H1 (cell line): ENCODE results near the gene PRR36. TPM values are rescaled to one million over a fixed set of nuclear protein-coding genes. Genes with fewer than 3 reads are reported as not detected.

Source experiments
- CTCF ChIA-PET: fragments of 300-600 bp; sonication (Branson Sonifier 250); formaldehyde crosslinking; loops from one replicate; lab custom pipeline; 2021; ENCODE audit not compliant: partially characterized antibody; lab: Charles Lee
- POLR2A ChIA-PET: fragments of 300-600 bp; sonication (Branson Sonifier 250); formaldehyde crosslinking; loops from one replicate; lab custom pipeline; 2021; ENCODE audit warnings: inconsistent platforms; ENCODE audit not compliant: partially characterized antibody; lab: Charles Lee
- DNase-seq, 2 experiments: peaks; one replicate each; pipeline versions ENCODE4 v3.0.0 to v3.0.0-alpha.2; 2010 to 2022; ENCODE audit warnings: low spot score in 2 of 2, low read depth in 1 of 2, mixed read lengths in 1 of 2
- FAIRE-seq: peaks from 2 replicates; lab custom pipeline; 2011; peaks lifted over from hg19 to GRCh38; lab: Jason Lieb, UNC
- H2AFZ ChIP-seq: 2 replicates; pipeline ENCODE4 v1.8.1; 2012; ENCODE audit warnings: low read length, inconsistent platforms
- H2AK5ac ChIP-seq: 2 replicates; pipeline ENCODE4 v1.6.1; 2013; ENCODE audit warnings: low read depth, low read length
- H2BK120ac ChIP-seq: replicated peaks from 2 replicates; pipeline ENCODE3; 2013; ENCODE audit warnings: low read depth, low read length, inconsistent platforms
- H2BK12ac ChIP-seq: 2 replicates; pipeline ENCODE4 v1.6.1; 2013; ENCODE audit warnings: low read depth, low read length
- H2BK15ac ChIP-seq: 2 replicates; pipeline ENCODE4 v1.6.1; 2013; ENCODE audit warnings: low read length
- H2BK20ac ChIP-seq: 2 replicates; pipeline ENCODE4 v1.6.1; 2013; ENCODE audit warnings: low read length
- H2BK5ac ChIP-seq: 2 replicates; pipeline ENCODE4 v1.6.1; 2013; ENCODE audit warnings: low read depth, low read length
- H3K14ac ChIP-seq: 2 replicates; pipeline ENCODE4 v1.6.1; 2013; ENCODE audit warnings: inconsistent platforms; ENCODE audit not compliant: insufficient read length
- H3K18ac ChIP-seq: 2 replicates; pipeline ENCODE4 v1.6.1; 2013; ENCODE audit warnings: low read length; ENCODE audit errors: extremely low read depth
- H3K23ac ChIP-seq: 2 replicates; pipeline ENCODE4 v1.6.1; 2013; ENCODE audit warnings: inconsistent platforms; ENCODE audit not compliant: insufficient read length
- H3K23me2 ChIP-seq: 2 replicates; pipeline ENCODE4 v1.6.1; 2013; ENCODE audit warnings: low read depth, low read length
- H3K27ac ChIP-seq: 2 replicates; pipeline ENCODE4 v1.6.1; 2011; ENCODE audit warnings: low read depth, low read length, inconsistent platforms
- H3K27me3 ChIP-seq, 4 experiments: replicated peaks in 1 of 4; 1 replicate in 1 of 4; 2 replicates in 3 of 4; pipeline versions ENCODE4 v1.6.1 to v1.8.1; 2011 to 2013; ENCODE audit warnings: low read length in 3 of 4, mild to moderate bottlenecking in 3 of 4, inconsistent platforms in 2 of 4, mixed read lengths in 2 of 4, moderate library complexity in 1 of 4; ENCODE audit not compliant: control insufficient read depth in 3 of 4, insufficient read depth in 3 of 4; ENCODE audit errors: extremely low read depth in 1 of 4
- H3K36me3 ChIP-seq, 4 experiments: 2 replicates each; pipeline versions ENCODE4 v1.6.1 to v1.8.1; 2011 to 2013; ENCODE audit warnings: mild to moderate bottlenecking in 4 of 4, low read length in 3 of 4, moderate library complexity in 2 of 4, control low read depth in 1 of 4, inconsistent platforms in 1 of 4; ENCODE audit not compliant: insufficient read depth in 4 of 4, control insufficient read depth in 2 of 4
- H3K4ac ChIP-seq: replicated peaks from 2 replicates; pipeline ENCODE3; 2013; ENCODE audit warnings: low read length, low read depth, mixed read lengths, inconsistent platforms; ENCODE audit not compliant: insufficient read length
- H3K4me1 ChIP-seq, 4 experiments: replicated peaks in 1 of 4; 1 replicate in 1 of 4; 2 replicates in 3 of 4; pipeline versions ENCODE4 v1.6.1 to v1.8.1; 2011 to 2013; ENCODE audit warnings: low read length in 3 of 4, inconsistent platforms in 2 of 4, mixed read lengths in 1 of 4; ENCODE audit not compliant: insufficient read depth in 4 of 4, control insufficient read depth in 3 of 4
- H3K4me2 ChIP-seq, 2 experiments: 2 replicates each; pipeline versions ENCODE4 v1.6.1 to v1.8.1; 2011 to 2013; ENCODE audit warnings: low read depth in 2 of 2, low read length in 2 of 2, control low read depth in 1 of 2, inconsistent platforms in 1 of 2, mild to moderate bottlenecking in 1 of 2; ENCODE audit not compliant: insufficient read depth in 1 of 2
- H3K4me3 ChIP-seq, 4 experiments: fragments of 200-600, 300-600 bp in 1 of 4; sonication (generic), shearing (Covaris generic), sonication (Bioruptor Twin) in 1 of 4; 2 replicates each; pipeline versions ENCODE4 v1.5.1 to v1.8.1; 2011 to 2016; ENCODE audit warnings: low read length in 4 of 4, low read depth in 3 of 4, control low read depth in 2 of 4, inconsistent platforms in 2 of 4, mild to moderate bottlenecking in 2 of 4, mixed read lengths in 1 of 4, moderate library complexity in 1 of 4; ENCODE audit not compliant: insufficient read depth in 2 of 4; ENCODE audit errors: extremely low read depth in 1 of 4
- H3K56ac ChIP-seq: replicated peaks from 2 replicates; pipeline ENCODE3; 2013; ENCODE audit warnings: low read depth, mild to moderate bottlenecking, mixed read lengths, low read length, inconsistent platforms; ENCODE audit not compliant: insufficient read length
- H3K79me1 ChIP-seq: 2 replicates; pipeline ENCODE4 v1.6.1; 2013; ENCODE audit warnings: low read depth, low read length, control low read depth
- H3K79me2 ChIP-seq, 2 experiments: 2 replicates each; pipeline versions ENCODE4 v1.6.1 to v1.8.1; 2012 to 2013; ENCODE audit warnings: low read length in 2 of 2, mild to moderate bottlenecking in 2 of 2, inconsistent platforms in 1 of 2; ENCODE audit not compliant: insufficient read depth in 2 of 2, control insufficient read depth in 1 of 2
- H3K9ac ChIP-seq, 4 experiments: replicated peaks in 1 of 4; 1 replicate in 1 of 4; 2 replicates in 3 of 4; pipeline versions ENCODE4 v1.6.1 to v1.8.1; 2011 to 2013; ENCODE audit warnings: low read depth in 3 of 4, low read length in 3 of 4, control low read depth in 2 of 4, mild to moderate bottlenecking in 2 of 4, moderate library complexity in 2 of 4, inconsistent platforms in 1 of 4; ENCODE audit errors: extremely low read depth in 1 of 4
- H3K9me3 ChIP-seq, 2 experiments: 2 replicates each; pipeline versions ENCODE4 v1.6.1 to v1.8.1; 2012 to 2013; ENCODE audit warnings: mild to moderate bottlenecking in 2 of 2, moderate library complexity in 2 of 2, control low read depth in 1 of 2, inconsistent platforms in 1 of 2, low read depth in 1 of 2, low read length in 1 of 2, mixed read lengths in 1 of 2; ENCODE audit not compliant: insufficient read depth in 2 of 2
- H4K20me1 ChIP-seq, 2 experiments: replicated peaks in 1 of 2; 2 replicates each; pipeline versions ENCODE3 to v1.8.1; 2011 to 2013; ENCODE audit warnings: inconsistent platforms in 2 of 2, low read length in 2 of 2, mild to moderate bottlenecking in 1 of 2; ENCODE audit not compliant: insufficient read depth in 2 of 2, control insufficient read depth in 1 of 2
- H4K5ac ChIP-seq: 2 replicates; pipeline ENCODE4 v1.6.1; 2013; ENCODE audit warnings: low read length, low read depth, mixed read lengths, inconsistent platforms; ENCODE audit not compliant: insufficient read length
- H4K8ac ChIP-seq: 2 replicates; pipeline ENCODE4 v1.8.0; 2013; ENCODE audit warnings: mild to moderate bottlenecking, moderate library complexity, low read length, inconsistent platforms; ENCODE audit not compliant: insufficient read depth; ENCODE audit errors: extremely low read depth
- H4K91ac ChIP-seq: replicated peaks from 2 replicates; pipeline ENCODE3; 2013; ENCODE audit warnings: low read length, mixed read lengths, inconsistent platforms; ENCODE audit not compliant: insufficient read length
- CHD1 ChIP-seq: IDR thresholded peaks from 2 replicates; pipeline ENCODE4 v1.6.1; 2012; ENCODE audit warnings: low read depth, low read length, improper control_type of control experiment
- EP300 ChIP-seq, 2 experiments: IDR thresholded peaks; 1 replicate in 1 of 2; 2 replicates in 1 of 2; pipeline ENCODE4 v1.6.1; 2011 to 2012; ENCODE audit warnings: low read depth in 2 of 2, low read length in 2 of 2, mild to moderate bottlenecking in 2 of 2, borderline replicate concordance in 1 of 2, inconsistent platforms in 1 of 2, moderate library complexity in 1 of 2
- GTF2F1 ChIP-seq: IDR thresholded peaks from 2 replicates; pipeline ENCODE4 v1.6.1; 2012; ENCODE audit warnings: low read depth, low read length, improper control_type of control experiment, borderline replicate concordance
- HDAC2 ChIP-seq, 2 experiments: fragments of 300-600 bp in 1 of 2; sonication (generic) in 1 of 2; IDR thresholded peaks; 2 replicates each; pipeline ENCODE4 v1.6.1; 2011 to 2012; ENCODE audit warnings: low read depth in 2 of 2, low read length in 2 of 2, mild to moderate bottlenecking in 2 of 2, moderate library complexity in 2 of 2, borderline replicate concordance in 1 of 2, inconsistent platforms in 1 of 2
- MAFK ChIP-seq: IDR thresholded peaks from 2 replicates; pipeline ENCODE4 v1.6.1; 2012; ENCODE audit warnings: low read depth, mild to moderate bottlenecking, improper control_type of control experiment, low read length
- NANOG ChIP-seq: IDR thresholded peaks from 2 replicates; pipeline ENCODE4 v1.6.1; 2011; ENCODE audit warnings: low read length, low read depth, mild to moderate bottlenecking, inconsistent platforms; ENCODE audit not compliant: insufficient read depth, poor library complexity, severe bottlenecking
- PHF8 ChIP-seq: fragments of 200-600 bp; sonication (generic); conservative IDR thresholded peaks from 2 replicates; pipeline ENCODE4 v1.7.1; 2012; ENCODE audit warnings: low read depth, mild to moderate bottlenecking, inconsistent platforms, low read length, moderate library complexity
- RAD21 ChIP-seq, 2 experiments: IDR thresholded peaks in 1 of 2; conservative IDR thresholded peaks in 1 of 2; 2 replicates each; pipeline ENCODE4 v1.6.1; 2011; ENCODE audit warnings: low read depth in 2 of 2, low read length in 2 of 2, improper control_type of control experiment in 1 of 2, inconsistent platforms in 1 of 2, mild to moderate bottlenecking in 1 of 2, moderate library complexity in 1 of 2
- RFX5 ChIP-seq: IDR thresholded peaks from 2 replicates; pipeline ENCODE4 v1.6.1; 2011; ENCODE audit warnings: low read depth, low read length, improper control_type of control experiment, borderline replicate concordance
- SIX5 ChIP-seq: IDR thresholded peaks from 2 replicates; pipeline ENCODE4 v1.6.1; 2011; ENCODE audit warnings: mild to moderate bottlenecking, low read depth, low read length
- WGBS, 2 experiments: shearing (Covaris generic) in 1 of 2; methylation state at CpG; one replicate each; pipeline versions ENCODE4 v1.1.6 to v1.1.7; 2013 to 2015; ENCODE audit warnings: low lambda C conversion rate in 2 of 2, mixed read lengths in 2 of 2, inconsistent platforms in 1 of 2, low coverage in 1 of 2, missing lambda C conversion rate in 1 of 2; ENCODE audit not compliant: insufficient replicate concordance in 2 of 2, insufficient coverage in 1 of 2, insufficient read length in 1 of 2; ENCODE audit errors: extremely low coverage in 1 of 2, missing lambda C conversion rate in 1 of 2; 5-methylcytosine and 5-hydroxymethylcytosine counted together
- polyA plus RNA-seq, 7 experiments: library from polyadenylated mRNA; depleted of rRNA in 3 of 7; stranded (reverse) in 5 of 7; unstranded in 2 of 7; fragments of >200 nt in 5 of 7; fragments of 200-250 nt in 2 of 7; gene quantifications; 1 replicate in 5 of 7; 2 replicates in 1 of 7; 4 replicates in 1 of 7; pipeline versions ENCODE4 v1.2.1 to v1.2.3, GENCODE V29; 2011 to 2013; ENCODE audit warnings: missing spikeins in 2 of 7, mixed read lengths in 2 of 7
- total RNA-seq: library from RNA; stranded (reverse); fragmentation: NEBNext Ultra II Directional; extraction: Animal tissue kit (Norgen Biotek cat#: 25700); gene quantifications from 2 replicates; pipeline ENCODE4 v1.2.1, GENCODE V29; 2021

The PRR36 gene
- total and polyA plus RNA-seq, 2 of the 8 experiments (the other 6 are each of a cell fraction or from before 2014, with no cell fraction given): 1.6 to 23.9 TPM

DNA sequence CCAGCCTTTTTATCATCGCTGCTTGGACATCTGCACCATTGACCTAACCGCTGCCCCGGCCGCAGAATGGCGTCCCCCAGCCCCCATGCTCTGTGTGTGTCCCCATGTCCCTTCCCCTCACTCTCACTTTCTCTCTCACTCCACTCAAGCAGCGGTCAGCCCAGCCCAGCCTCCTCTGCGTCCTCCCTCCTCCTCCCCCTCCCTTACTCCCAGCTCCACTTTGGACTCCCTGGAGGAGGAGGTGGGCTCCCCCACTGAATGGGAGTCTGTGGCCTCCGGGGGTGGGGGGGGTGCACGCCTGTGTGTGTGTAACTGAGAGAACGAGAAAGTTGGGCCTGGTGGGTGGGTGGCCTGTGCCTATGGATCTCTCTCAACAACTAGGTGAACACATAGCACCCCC is 31.7 kb upstream of the PRR36 start:
- Histone ChIP-seq H3K4ac (no peak overlapping the region), H3K9me3 (no peaks in the 10 kb centered on the region), H2BK12ac (no peak overlapping the region), H3K4me3 (no peak overlapping the region), H3K18ac (no peak overlapping the region), H3K56ac (no peak overlapping the region), H4K91ac (no peak overlapping the region), H4K5ac (no peak overlapping the region), H3K27me3 (no peaks in the 10 kb centered on the region), H3K9ac (no peak overlapping the region), H2AFZ (no peak overlapping the region), H3K79me1 (peaks cover 11% of the 10 kb centered on the region), H2BK15ac (no peak overlapping the region), H2AK5ac (no peak overlapping the region), H3K27ac (no peak overlapping the region), H3K23ac (no peak overlapping the region), H3K4me2 (no peak overlapping the region), H3K14ac (no peak overlapping the region), H3K4me1 (peaks cover 0 to 13% (median 7%) of the 10 kb centered on the region in 4 experiments; a peak in 5 of 7 replicates), H4K8ac (no peak overlapping the region), H4K20me1 (peaks cover 3 to 17% of the 10 kb centered on the region in 2 experiments), H3K79me2 (peaks cover 0 to 22% of the 10 kb centered on the region in 2 experiments; a peak in 2 of 4 replicates), H3K23me2 (peaks cover 13% of the 10 kb centered on the region), H2BK5ac (no peak overlapping the region), H3K36me3 (peaks cover 0 to 11% (median 7%) of the 10 kb centered on the region in 4 experiments; a peak in 4 of 8 replicates), H2BK20ac (no peak overlapping the region), H2BK120ac (no peak overlapping the region)
- DNase-seq: no peak
- POLR2A ChIA-PET: no interaction called here
- CTCF ChIA-PET: no interaction called here
- 96% methylated on average over 4 of the region's 10 CpGs; no CpG with 5 or more reads in 1 of the 2 experiments for WGBS, 2 experiments
- TF ChIP-seq PHF8 (no peak), MAFK (no peak), EP300 (IDR thresholded peaks at IDR 0.05; ENCODE audit: borderline replicate concordance in 1 of 2, low read depth in 2 of 2, low read length in 2 of 2) (no peak), CHD1 (no peak), HDAC2 (IDR thresholded peaks at IDR 0.05; ENCODE audit: borderline replicate concordance in 1 of 2, low read depth in 2 of 2, low read length in 2 of 2) (no peak), RFX5 (no peak), GTF2F1 (no peak), RAD21 (IDR thresholded peaks at IDR 0.05 in 1 of 2, conservative IDR thresholded peaks at IDR 0.05 in 1 of 2; ENCODE audit: low read depth in 2 of 2, low read length in 2 of 2) (no peak), SIX5 (no peak), NANOG (no peak)
- no peak for FAIRE-seq
